Measurements from ENCODE around the gene NBAS.

NBAS gene

DNA sequence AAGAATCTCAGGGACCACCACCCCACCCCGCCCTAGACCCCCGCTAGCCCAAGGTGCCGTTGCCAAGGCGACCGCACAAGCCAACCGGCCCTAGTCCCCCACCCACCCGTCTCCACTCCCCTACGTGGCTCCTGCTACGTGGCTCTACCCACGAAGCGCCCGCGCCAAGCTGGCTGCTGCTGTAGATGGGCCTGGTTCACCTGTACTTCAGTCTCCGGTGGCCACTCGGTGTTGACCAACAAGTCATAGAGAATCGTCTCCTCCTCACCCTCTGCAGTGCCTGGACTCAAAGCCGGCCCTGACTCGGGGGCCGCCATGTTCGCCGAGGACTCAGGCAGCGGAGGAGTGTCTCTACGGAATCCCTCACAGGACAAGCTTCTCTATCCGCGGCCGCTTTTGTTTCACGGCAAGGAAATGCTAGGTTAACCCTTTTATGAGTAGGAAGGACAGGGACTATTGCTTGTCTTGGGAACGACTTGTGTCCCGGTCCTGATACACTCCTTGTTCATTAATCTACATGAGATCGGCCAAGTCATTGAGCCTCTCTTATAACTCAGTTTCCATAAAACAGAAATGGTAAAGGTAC lies at the start of gene NBAS:
Gene NBAS (minus strand): TSS at position 347 of the 586 bp plus-strand sequence. CDS start 30 bp downstream, at position 317.
- DNase-seq = peak in 57 of 58 donors; percentile 30 to 92 (median 80)

DNA sequence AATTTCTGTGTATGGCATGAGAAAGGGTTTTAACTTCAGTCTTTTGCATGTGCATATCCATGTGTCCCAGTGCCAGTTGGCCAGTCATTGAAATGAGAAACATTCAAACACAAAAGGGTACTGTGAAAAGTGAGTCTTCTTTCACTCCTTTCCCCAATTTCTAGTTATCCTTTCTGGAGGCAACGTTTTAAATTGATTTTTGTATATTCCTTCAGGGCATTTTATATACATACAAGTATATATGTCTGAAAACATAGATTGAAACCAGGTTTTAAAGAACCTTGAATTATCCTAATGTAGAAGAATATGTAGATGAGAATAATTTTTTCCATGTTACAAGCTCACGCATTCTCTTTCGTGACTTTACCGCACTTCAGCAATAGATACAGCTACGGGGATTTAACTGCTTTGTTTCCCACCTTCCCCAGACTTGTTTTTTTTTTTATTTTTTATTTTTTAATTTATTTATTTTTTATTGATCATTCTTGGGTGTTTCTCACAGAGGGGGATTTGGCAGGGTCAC lies 49.4 kb upstream of the NBAS start:
- no peak for DNase-seq

DNA sequence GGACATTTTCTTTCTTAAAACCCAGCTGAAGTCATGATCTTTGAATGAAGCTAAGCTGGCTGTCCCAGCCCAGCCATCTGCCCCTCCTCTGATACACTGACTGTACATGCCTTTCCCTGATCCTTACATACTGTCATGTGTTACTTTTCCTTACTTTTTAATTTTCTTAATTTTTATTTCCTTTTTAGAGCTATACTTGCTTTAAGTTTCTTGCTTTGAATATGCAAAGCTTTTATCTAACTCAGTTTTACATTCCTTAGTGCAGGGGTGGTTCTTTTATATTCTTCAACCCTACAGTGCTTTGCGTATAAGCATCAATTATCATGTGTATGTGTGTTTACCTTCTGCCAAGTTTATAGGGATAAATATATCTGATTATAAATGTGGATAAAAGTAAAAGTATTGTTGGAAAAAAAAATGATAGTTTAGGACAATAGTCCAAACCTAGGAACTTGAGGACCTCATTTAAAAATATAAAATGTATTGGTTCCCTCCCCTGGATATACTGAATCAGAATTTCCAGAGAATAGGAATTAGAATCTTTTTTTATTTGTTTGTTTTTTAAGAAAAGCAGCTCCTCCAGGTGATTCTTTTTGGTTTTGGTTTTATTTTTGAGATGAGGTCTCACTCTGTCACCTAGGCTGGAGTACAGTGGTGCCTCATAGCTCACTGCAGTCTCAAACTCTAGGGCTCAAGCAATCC lies 48.4 kb upstream of the NBAS start:
- DNase-seq = no peak

DNA sequence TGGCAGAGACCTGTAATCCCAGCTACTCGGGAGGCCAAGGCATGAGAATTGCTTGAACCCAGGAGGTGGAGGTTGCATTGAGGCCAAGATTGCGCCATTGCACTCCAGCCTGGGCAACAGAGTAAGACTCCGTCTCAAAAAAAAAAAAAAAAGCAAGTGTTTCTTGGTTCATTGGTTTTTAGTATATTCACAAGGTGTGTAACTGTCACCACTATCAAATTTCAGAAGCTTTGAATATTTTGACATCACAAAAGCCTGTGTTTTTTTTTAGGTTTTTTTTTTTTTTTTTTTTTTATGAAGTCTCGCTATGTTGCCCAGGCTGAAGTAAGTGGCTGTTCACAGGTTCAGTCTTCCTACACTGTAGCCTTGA lies 47.2 kb upstream of the NBAS start:
- DNase-seq = no peak

DNA sequence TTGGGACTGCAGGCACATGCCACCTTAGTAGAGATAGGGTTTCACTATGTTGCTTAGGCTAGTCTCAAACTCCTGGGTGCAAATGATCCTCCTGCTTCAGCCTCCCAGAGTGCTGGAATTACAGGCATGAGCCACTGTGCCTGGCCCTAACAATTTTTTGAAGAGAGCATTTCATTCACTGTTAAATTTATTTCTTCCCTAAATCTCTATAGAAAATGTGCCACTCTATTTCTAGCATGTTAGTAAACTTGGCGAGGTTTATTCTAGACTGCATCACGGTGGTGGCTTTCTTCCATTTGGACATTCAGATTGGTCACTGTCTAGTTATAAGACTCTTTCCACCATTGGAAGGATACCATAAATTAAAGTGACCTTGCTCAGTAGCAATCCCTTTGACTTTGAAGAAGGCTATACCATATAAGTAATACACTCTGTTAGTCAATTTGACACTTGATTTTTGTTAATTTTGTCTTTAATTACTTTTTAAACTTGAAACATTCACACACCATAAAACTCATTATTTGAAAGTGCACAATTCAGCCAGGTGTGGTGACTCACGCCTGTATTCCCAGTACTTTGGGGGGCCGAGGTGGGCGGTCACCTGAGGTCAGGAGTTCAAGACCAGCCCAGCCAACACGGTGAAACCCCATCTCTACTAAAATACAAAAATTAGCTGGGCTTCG lies 46.7 kb upstream of the NBAS start:
- DNase-seq = no peak

DNA sequence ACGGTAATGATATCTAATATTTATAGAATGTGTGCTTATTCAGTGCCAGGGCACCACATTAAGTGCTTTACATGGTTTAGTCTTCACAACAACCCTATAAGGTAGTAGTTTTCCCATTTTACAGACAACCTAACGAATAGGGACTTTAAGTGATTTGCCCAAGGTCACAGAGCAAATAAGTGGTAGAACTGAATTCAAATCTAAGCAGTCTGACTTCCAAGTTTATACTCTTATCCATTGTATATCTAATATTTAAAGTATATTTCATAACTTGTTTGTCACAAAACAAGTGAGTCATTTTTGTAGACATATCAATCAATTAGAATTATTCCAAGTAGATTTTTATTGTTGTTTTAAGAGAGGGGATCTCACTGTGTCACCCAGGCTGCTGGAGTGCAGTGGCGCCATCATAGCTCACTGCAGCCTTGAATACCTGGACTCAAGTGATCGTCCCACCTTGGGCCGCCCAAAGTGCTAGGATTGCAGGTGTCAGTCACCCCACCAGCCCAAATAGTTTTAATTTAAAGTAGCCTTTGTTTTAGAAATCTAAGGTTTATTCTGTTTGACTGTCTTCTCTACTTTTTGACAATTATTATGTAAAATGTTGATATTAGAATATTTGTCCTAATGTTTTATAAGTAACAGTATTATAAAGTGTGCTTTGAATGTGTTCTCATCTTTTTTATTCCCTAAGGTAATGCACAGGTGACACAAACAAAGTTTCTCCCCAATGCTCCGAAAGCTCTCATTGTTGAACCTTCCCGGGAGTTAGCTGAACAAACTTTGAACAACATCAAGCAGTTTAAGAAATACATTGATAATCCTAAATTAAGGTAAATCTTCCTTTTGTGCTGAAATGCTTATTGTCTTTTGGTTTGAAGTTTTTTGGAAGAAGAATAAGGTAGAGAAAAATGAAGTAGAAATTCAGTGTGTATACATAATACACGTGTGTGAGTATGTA lies 45.6 kb upstream of the NBAS start:
- no peak for DNase-seq

DNA sequence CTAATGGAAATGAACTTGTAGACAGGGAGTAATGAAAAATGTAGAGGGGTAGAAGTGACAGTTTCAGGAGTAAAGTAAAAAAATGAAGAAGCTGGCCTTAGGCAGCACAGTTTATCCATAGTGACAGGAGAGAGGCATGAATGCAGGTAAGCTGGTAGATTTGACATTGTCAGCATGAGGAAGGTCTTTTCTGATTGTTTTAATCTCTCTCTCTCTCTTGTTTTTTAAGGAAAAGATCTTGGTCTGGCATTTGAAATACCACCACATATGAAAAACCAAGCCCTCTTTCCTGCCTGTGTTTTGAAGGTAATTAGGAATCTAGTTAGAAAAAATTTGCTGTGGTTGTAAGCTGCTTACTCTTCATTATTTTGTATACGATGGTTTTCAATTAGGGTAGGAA lies 44.6 kb upstream of the NBAS start:
- DNase-seq = no peak

DNA sequence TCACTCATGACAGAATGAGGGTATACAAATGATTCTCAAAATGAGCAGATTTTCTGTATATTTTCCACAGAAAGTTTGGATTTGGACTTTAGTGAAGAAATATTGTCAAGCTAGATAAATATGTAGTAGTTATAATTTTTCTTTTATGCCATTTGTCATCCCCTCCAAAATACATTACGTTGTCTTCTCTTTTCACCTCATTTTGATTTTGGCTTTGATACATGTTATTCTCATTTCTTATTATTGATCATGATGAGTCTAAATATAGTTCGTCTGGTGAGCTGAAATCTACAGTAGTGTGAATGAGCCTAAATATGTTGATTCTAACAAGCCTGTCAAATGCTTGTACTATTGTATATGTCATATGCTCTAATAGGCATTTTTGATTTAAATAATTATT lies 42.8 kb upstream of the NBAS start:
- DNase-seq = no peak

DNA sequence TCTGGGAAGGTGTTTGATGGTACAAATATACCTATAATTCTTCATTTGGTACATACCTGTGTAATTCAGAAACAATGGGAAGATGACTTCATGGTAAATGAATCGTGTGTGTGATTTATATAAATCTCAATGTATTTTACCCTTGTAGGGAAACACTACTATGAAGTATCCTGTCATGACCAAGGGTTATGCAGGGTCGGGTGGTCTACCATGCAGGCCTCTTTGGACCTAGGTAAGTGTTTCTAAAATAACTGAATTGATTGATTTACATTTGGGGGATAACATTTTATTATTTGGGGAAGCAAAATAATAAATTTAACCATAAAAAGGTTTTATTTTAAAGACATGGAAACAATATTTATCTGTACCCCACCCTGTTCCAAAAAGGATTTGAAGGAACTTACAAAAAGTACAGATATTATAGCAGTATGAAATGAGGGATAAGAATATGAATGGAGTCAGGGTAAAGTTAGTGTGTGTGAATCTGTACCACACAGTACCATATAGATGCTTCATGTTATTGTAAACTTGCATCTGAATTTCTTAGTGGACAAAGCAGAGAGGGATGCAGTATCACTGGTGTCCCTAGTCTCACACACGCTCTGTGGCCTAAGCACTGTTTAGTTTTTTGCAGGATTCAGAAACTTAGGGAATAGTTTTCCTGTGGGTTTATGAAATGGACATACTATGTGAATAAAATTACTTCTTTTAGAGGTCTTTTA lies 42.1 kb upstream of the NBAS start:
- DNase-seq = no peak

DNA sequence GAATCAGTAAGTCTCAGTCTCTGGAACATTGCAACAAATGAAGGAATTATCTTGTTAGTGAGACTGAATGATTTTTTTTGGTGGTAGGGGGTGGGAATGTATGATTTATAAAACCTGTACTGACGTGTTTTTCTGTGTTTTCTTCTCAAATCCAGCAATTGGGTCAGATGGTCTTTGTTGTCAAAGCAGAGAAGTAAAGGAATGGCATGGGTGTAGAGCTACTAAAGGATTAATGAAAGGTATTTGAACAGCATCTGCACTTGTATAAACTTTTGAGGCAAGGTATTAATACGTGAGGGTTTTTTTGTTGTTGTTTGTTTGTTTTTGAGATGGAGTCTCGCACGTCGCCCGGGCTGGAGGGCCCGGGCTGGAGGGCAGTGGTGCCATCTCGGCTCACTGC lies 41.3 kb upstream of the NBAS start:
- DNase-seq = no peak

DNA sequence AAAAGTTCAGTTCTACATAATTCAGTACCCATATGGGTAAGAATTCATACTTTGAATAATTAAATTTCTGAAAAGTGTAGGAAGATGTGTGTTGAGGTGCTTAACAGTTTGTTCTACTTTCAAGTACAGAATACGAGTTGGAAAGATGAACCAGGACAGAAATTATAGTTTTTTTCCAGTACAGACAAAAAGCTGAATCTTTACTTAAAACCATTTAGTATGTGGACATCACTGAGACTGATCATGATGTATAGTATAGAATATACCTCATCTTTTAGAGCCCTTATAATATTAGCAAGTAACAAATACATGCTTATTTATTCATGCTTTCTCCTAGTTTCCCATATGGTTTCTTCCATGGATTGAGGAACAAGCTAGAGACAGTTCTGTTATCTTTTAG lies 40.5 kb upstream of the NBAS start:
- no peak for DNase-seq

DNA sequence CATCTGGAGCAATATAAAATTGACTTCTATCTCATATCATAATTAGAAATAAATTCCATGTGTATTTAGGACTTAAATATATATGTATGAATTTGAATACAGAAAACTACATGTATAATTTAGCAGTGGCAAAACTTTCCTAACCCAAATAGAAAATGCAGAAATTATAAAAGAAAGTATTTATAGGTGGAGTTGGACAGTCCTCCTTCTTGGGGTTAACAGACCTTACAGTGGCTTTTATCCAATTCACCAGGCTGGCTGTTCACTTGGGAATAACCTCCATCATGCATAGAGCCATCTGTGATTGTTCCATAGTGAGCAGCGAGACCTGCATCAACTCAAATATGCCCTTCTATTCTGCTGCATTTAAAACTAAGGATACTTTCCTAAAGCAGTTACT lies 38.9 kb upstream of the NBAS start:
- DNase-seq = no peak

DNA sequence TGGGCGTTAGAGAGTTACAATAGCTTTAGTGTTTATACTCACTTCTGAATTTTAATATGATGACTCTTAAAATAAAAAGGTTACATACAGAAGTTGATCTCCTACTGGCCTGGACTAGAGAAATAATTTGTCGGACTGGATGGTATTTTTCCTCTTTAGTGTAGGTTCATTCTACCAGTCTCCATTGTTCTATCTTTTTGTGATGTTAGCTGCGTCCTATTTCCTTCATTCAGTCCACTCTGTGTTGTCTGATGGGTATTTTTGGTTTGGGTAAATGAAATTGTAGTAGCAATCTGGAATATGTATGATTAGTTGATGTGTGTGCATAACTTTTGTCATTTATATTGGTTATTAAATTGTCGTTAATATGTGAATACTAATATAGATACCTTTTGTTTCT lies 35.8 kb upstream of the NBAS start:
- no peak for DNase-seq

DNA sequence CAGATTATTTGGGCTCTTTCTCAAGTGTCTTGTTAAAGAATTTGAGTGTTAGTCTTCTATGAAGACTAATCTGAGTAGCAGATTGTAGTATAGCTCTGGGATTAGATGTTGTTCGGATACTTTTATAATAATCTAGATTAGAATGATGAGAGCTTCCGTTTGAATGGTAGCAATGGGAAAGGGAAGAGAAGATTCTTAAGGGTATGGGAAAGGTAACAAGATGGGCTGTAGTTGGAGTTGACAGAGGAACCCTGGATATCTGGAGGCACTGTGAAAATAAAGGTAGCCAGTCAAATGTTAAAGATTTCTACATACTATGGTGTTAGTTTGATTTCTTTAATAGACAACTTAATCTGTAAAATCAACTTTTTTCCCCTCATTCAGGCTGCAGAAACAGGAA lies 35.2 kb upstream of the NBAS start:
- no peak for DNase-seq

DNA sequence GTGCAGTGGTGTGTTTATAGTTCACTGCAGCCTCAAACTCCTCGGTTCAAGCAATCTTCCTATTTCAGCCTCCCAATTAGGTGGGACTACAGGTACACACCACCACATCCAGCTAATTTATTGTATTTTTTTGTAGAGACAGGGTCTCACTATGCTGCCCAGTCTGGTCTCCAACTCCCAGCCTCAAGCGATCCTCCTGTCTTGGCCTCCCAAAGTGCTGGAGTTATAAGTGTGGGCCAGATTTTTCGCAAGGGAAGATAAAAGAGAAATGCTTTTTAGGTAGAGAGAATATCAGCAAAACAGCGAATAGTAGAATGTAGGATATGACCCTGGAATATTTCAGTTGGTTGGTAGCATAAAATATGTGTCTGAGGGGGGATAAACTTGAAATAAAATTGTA lies 34.8 kb upstream of the NBAS start:
- no peak for DNase-seq

DNA sequence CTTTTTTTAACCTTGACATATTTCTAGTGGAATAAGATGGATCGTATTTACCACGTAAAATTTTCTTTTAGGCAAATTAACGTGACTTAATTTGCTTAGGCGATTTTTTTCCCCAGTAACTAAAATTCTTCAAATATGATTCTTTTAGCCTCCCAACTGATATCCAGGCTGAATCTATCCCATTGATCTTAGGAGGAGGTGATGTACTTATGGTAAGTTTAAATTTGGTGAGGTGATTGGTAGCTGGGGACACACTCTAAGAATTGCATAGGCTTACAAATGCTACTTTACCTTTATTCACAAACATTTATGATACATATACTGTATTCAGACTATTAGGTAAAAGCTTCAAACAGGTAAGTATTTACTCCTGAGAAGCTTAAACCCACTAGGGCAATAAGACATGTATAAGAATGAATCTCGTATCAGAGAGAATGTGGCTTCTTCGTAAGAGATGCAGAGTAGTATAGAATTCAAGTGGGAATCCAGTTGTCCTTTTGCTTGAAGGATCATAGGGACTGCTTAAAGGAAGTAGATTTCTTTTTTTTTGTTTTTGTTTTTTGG lies 34.3 kb upstream of the NBAS start:
- no peak for DNase-seq

DNA sequence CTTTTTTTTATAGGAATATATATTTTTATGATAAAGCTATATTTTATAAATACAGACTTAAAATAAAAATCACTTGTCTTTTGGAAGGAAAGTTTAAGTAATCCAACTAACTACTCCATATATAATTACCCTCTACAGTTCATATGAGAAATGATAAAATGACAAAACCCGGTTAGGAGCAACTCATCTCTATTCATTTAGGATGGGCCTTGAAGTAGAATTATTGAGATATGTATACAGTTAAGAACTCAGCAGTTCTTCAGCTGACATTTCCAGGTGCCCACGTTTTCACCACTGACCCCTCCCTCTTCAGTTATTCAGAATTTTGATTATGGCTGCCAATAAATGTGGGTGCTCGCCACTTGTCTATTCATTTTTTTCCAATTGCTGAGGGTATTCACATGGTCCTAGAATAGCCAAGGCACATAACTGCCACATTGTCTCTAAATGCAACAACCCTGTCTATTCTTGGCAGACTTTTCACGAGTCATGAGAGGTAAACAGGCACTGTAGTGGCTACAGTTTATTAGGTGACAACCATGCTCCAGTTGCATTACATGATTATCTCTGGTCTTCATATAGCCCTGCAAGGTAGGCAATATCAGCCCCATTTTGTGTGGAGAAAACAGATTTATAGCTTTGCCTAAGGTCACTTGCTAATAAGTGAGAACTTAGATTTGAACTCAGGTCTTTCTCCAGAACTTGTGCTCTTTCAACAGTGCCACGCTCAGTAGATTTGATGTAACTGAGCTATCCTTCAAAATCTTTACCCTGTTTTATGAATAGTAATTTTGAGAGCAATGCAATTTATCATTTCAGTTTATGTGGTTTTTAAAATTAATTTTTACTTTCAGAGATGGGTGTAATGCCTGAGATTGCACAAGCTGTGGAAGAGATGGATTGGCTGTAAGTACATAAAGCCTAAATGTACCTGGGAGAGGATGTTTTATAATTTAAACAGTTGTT lies 33.4 kb upstream of the NBAS start:
- no peak for DNase-seq

DNA sequence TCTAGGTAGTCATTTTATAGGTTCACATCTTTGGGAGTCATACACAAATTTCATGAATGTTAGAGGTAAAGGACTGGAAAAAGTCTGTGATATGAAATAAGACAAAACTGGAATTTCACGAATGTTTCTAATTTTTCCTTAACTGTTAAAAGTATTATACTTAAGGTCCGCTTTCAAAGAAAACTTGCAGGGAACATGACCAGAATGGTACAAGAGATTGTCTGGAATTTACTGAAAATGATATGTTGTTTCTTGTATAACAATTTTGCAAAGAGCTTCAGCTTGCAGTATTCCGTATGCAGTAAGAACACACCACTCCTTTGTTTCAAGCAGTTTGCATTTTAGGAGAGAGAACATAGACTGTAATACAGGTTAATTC lies 32.2 kb upstream of the NBAS start:
- no peak for DNase-seq

Measured in anterior cingulate cortex (tissue), 58 donors.